ELF-1 (cell line): ENCODE data around the gene CATSPERZ.

Experiments used
- DNase-seq: peaks from one replicate; pipeline ENCODE4 v3.0.0-alpha.2; 2016; ENCODE audit warnings: low read depth, low spot score

CATSPERZ gene

DNA sequence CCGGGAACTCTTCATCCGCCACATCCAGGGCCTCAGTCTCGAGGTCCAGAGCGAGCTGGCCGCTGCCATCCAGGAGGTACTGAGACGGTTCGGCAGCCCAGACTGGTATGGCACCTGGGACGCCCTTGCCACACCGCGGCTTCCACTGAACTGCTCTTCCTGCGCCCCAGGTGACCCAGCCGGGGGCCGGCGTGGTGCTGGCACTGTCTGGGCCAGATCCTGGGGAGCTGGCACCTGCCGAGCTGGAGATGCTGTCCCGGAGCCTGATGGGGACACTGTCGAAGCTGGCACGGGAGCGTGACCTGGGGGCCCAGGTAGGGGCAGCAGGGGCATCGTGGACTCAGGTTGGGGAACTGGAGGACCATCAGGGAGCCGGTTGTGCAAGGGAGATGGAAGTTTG, 41.3 kb downstream of the CATSPERZ start:
- DNase-seq, result no peak

- peak; percentile 91 for DNase-seq
Observed at GRCh38 chr11:64341851-64342791, 42.0 kb downstream of the CATSPERZ start.

DNA sequence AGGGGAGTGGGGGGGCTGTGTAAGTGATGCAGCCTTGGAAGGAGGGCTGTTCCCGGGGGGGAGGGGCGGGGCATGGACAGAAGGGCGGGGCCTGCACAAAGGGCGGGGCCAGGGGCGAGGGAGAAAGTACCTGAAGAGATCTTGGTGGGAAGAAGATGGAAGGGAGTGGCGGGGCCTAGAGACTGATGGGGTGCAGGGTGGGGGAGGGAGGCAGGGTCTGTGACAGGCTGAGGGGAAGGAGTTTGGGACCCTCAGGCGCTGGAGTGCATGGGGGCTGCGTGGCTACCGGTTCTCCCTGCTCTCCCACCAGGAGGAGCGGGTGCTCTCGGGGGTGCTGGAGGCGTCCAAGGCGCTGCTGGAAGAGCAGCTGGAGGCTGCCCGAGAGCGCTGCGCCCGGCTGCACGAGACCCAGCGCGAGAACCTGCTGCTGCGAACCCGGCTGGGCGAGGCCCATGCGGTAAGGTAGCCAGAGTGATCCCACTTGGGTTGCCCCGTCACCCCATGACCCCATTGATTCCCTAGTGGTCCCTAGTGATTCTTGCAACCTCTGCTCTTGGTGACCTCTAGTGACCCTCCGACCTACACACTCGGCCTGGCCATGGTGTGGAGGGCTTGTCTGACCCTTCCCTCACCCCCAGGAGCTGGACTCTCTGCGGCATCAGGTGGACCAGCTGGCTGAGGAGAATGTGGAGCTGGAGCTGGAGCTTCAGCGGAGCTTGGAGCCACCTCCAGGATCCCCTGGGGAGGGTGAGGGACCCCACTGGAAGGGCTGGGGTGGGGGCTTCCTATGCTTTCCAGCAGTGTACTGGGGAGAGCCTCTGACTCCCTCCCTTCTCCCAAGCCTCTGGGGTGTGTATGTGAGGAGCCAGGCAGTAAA, 42.9 kb downstream of the CATSPERZ start:
- DNase-seq, result no peak

DNA sequence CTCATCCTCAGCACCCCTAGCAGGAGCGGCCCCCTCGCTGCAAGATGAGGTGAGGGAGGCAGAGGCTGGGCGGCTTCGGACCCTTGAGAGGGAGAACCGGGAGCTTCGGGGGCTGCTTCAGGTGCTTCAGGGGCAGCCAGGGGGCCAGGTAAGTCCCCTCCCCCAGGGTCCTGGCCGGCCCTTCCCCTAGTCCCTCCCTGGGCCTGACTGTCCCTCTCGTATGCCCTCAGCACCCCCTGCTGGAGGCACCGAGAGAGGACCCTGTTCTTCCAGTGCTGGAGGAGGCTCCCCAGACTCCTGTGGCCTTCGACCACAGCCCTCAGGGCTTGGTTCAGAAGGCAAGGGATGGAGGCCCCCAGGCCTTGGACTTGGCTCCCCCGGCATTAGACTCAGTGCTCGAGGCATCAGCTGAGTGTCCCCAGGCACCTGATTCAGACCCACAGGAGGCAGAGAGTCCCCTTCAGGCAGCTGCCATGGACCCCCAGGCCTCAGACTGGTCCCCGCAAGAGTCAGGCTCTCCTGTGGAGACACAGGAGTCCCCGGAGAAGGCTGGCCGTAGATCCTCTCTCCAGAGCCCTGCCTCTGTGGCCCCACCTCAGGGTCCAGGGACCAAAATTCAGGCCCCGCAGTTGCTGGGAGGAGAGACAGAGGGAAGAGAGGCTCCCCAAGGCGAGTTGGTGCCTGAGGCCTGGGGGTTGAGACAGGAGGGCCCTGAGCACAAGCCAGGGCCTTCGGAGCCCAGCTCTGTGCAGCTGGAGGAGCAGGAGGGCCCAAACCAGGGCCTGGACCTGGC, 43.8 kb downstream of the CATSPERZ start:
- DNase-seq, result peak; percentile 49

DNA sequence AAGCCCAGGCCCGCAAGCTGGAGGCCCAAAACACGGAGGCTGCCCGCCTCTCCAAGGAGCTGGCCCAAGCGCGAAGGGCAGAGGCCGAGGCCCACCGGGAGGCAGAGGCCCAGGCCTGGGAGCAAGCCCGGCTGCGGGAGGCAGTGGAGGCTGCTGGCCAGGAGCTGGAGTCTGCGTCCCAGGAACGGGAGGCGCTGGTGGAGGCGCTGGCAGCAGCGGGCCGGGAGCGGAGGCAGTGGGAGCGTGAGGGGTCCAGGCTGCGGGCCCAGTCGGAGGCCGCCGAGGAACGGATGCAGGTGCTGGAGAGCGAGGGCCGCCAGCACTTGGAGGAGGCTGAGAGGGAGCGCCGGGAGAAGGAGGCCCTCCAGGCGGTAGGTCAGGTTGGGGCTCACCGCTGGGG, 44.6 kb downstream of the CATSPERZ start:
- no peak for DNase-seq

GRCh38 chr11:64347193-64347867, 47.2 kb downstream of the CATSPERZ start:
- no peak for DNase-seq

- peak; percentile 42 for DNase-seq
Observed at GRCh38 chr11:64348383-64349024, 48.3 kb downstream of the CATSPERZ start.

GRCh38 chr11:64349025-64349387, 48.8 kb downstream of the CATSPERZ start:
- no peak for DNase-seq

- no peak for DNase-seq
Observed at GRCh38 chr11:64349404-64349803, 49.2 kb downstream of the CATSPERZ start.

GRCh38 chr11:64351136-64351631, 51.0 kb downstream of the CATSPERZ start:
- DNase-seq, result no peak

GRCh38 chr11:64352099-64352994, 52.2 kb downstream of the CATSPERZ start:
- DNase-seq, result no peak

- no peak for DNase-seq
Observed at GRCh38 chr11:64352995-64353714, 53.0 kb downstream of the CATSPERZ start.

DNA sequence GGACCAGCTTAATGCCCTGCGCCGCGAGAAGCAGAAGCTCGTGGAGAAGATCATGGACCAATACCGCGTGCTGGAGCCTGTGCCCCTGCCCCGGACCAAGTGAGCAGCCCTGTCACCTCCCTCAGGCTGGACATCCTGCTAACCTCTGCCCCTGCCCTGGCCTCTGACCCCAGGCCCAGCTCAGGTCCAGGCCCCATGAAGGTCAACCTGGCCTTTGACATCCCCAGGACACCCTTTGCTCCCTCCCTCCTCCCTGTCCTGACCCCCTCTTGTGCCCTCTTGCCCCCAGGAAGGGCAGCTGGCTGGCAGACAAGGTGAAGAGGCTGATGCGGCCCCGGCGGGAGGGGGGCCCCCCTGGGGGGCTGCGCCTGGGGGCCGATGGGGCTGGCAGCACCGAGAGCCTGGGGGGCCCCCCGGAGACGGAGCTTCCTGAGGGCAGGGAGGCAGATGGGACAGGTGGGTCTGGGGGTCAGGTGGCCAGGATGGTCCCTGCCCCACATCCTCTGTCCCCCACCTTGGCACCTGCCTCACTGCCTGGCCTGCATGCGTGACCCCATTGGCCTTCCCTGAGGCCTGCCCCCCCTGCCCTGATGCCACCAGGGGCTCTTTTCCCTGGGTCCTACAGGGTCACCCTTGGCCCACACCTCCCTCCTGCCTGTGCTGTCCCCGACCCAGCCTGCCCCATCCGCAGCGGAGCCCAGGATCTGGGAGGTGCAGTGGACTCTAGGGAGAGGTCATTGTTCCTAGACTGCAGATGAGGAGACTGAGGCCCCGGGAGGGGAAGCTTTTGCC, 53.8 kb downstream of the CATSPERZ start:
- no peak for DNase-seq
